Measurements from ENCODE around the gene GRAP. TPM values are rescaled to one million over a fixed set of nuclear protein-coding genes. Genes with fewer than 3 reads are reported as not detected.

Gene GRAP
- total RNA-seq = 2.5 TPM

DNA sequence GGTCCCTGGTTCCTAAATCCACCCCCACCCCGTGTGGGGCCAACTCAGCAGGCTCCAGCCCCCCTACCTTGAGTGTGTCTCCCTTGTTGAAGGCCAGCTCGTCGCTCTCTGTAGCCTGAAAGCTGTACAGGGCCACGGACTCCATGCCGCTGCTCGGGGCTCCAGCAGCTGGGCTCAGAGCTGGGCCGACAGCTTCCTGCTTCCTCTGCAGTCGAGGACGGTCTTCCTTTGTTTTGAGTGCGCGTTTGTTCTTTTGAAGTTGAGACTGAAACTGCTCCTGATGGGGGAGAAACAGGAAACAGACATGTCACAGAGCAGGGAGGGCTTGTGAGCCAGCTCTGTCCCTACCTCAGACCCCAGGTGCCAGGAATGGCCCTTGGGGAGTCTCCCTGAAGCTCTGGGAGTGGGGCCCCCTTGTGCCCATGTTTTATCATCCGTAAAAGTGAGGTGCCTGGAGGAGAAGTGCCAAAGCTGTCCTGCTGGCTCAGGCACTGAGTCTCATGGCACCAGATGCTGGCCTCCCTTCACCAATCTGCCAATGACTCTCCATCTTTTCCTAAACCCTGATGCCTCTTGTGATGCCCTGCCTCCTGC lies at the start of gene GRAP:
Gene GRAP (minus strand): TSS at position 176 of the 594 bp plus-strand sequence. CDS start 31 bp downstream, at position 145.

DNA sequence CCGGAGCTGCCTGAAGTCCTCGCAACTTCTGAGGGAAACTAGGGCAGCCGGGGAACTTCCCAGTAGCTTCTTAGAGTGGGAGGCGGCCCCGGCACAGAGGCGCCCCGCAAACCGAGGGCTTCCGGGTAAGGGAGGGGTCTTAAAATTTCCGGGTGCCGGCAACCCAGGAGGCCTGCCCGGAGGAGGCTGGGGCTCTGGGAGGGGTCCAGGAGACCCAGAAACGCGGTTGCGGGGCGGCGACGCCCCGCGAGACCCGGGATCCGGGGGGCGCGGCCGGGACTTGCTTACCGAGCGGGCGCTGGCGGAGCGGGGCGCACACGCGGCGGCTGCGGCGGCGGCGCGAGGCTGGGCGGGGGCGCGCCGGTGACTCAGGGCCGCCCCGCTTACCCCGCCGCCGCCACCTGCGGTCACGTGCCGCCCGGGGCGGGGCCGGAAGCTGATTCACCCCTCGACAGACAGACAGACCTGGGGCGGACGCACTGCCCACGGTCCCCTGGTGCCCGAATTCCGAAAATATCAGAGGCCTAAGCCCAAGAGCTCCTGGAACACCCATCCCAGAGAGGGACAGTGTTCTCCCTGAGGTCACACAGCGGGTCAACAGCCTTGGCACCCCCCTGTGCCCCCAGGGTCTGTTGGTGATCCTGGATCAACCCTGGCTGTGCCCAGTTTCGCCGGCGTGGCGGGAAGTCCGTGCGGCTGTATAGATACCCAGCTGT lies 42.2 kb downstream of the GRAP start, which contains the start of gene FAM83G:
Gene FAM83G (minus strand): TSS at position 344 of the 716 bp plus-strand sequence. CDS start 723 bp downstream, outside the sequence.

Other genes with a start within 250 kb of the GRAP start
- gene PRPSAP2, start 188.8 kb downstream of the GRAP start, total RNA-seq = 95.4 TPM
- 0.11 TPM for gene SLC5A10, start 94.8 kb downstream of the GRAP start, total RNA-seq
- gene FAM83G, start 42.2 kb downstream of the GRAP start, total RNA-seq = 3.2 TPM
- 2.6 TPM for gene GRAPL, start 80.6 kb upstream of the GRAP start, total RNA-seq
- gene EPN2, start 190.4 kb upstream of the GRAP start, total RNA-seq = 58.2 TPM

All from camera-type eye (tissue), 1 donor.